CD4-positive, alpha-beta T cell treated with Interleukin-1 beta for 1 hour (primary cell): Measurements from ENCODE around the gene BCAR1.

Experiments
- DNase-seq, 2 donors: peaks; one replicate each; pipeline ENCODE4 v3.0.0-alpha.2; 2020 to 2022

Gene BCAR1

GRCh38 chr16:75238853-75239541 is 12.4 kb downstream of the BCAR1 start:
- DNase-seq, result no peak

GRCh38 chr16:75238132-75238852 is 13.1 kb downstream of the BCAR1 start:
- DNase-seq, result no peak

DNA sequence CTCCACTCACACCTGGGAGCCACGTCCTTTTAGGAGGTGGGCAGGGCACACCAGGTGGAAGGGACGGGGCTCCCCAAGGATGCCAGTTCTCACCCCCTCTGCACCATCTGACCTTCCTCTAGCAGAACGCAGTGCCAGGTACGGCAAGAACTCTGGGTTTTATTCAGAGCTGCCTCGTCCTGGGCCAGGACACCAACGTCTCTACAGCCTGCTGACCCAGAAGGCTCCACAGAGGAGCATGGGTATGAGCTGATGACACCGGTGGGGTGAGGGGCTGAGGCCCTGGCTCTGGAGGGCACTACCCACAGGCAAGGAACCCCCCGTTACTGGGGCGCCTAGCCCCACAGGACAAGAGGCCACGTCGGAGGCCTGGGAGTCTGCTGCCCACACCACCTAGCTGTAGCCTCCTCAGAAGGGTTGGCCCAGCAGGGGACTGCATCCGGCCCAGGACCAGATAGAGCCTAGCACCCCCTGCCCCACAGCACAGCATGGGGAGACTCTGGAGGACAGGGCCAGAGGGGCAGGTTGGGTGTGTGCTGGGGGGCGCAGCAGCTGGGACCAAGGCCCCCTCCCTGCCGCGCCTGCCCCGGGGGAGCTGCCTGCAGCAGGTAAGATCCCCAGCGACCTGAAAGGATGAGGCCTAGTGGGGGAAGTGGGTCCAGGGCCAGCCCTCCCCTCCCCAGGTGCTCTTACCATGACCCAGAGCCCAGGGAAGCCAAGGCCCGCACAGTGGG is 13.9 kb downstream of the BCAR1 start:
- no peak for DNase-seq

DNA sequence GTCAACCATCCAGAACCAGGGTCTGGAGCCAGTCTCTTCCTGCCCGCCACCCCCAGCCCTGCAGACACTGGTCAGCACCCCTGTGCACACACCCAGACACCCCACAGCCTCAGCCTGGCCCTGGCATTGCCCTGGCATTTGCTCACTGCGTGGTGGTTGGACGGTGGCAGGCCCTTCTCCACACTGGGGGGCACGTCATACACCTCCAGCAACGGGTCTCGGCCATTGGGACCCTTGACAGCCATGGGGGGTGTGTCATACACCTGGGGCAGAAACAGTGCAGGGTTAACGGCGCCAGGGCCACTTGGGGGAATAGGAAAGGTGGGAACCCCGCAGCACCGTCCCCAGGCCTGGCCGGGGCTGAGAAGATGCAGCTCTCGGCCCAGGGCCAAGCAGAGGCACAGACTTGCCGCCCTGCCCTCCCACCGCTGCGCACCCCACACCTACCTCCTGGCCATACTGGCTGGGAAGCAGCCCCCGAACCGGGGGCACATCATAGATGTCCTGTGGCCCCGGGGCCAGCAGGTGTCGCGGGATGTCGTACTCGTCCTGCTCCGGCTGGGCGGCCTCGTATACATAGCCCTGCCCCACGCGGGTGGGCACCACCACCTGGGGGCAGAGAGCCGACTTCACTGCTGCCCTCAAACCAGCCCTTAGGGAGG is 14.6 kb downstream of the BCAR1 start:
- DNase-seq, result no peak

DNA sequence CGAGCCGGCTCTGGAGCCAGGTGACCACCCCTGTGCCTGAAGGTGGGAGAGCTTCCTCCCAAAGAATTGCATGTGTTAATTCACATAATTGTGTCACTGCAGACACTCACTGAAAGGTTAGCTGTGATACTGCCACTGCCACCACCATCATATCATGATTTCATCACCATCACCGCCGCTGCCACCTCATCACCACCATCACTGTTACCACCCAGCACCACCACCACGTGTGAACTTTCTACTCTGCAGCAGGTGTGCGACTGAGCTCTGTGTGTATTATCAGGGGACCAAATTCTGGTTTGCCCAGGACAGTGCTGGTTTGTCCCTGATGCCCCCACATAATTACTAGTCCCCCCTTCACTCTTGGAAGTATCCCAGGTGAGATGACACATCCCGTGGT is 15.2 kb downstream of the BCAR1 start:
- DNase-seq, result no peak

DNA sequence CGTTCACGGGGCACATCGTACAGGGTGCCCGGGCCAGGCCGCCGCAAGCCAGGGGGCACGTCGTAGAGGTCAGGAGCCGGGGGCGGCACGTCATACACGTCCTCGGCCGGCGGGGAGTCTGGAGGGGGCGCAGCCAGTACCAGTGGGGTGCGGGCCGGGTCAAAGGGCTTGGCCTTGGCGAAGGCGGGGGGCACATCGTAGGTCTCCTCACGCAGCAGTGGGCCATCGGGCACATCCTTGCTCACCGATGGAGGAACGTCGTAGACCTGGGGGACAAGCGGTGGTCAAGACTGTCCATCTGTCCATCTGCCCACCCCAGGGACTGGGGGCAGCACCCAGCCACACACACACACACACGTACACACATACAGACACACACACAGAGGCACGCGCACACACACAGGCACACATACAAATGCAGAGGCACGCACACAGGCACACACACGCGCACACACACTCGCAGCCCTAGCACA is 15.7 kb downstream of the BCAR1 start:
- no peak for DNase-seq

- no peak for DNase-seq
Measured at GRCh38 chr16:75234856-75235696, 16.3 kb downstream of the BCAR1 start.

DNA sequence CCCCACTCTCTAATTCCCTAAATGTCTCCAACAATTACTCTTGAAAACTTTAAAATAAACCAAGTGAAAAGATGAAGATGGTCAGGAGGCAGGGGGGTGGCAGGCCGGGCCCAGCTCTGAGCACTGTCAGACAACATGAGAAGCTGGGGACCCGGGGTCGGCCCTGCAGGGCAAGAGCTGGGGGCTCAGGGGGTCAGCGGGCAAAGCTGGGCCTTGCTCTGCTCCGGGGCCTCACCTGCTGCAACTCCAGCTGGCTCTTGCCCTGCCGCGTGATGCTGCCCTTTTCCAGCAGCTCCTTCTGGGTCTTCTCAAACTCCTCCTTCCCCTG is 17.8 kb downstream of the BCAR1 start:
- DNase-seq, result no peak

- no peak for DNase-seq
Measured at GRCh38 chr16:75231570-75231969, 19.9 kb downstream of the BCAR1 start.

DNA sequence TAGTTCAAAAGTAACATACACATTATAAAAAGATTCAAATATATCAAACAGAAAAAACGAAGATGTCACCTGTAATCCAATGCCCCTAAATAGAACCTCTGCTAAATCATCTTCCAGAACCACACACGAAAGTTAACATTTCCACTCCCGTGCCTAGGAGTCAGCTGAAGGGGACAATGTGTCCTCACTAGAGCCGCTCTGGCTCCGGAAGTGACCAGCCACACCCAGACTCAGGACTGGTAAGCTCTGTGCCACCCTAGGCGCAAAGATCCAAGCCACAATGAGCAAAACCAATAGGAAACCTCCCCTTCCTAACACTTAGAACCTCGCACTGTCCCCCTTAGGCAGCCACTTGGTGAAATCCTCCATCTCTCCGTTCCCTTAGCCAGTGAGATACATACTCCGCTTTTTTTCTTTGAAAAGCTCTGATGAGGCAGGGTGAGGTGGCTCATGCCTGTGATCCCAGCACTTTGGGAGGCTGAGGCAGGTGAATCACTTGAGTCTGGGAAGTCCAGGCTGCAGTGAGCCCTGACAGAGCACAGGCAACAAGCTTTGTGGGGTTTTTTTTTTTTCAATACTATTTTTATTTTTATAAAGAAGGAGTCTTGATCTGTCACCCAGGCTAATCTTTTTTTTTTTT is 20.8 kb downstream of the BCAR1 start:
- DNase-seq, result no peak

DNA sequence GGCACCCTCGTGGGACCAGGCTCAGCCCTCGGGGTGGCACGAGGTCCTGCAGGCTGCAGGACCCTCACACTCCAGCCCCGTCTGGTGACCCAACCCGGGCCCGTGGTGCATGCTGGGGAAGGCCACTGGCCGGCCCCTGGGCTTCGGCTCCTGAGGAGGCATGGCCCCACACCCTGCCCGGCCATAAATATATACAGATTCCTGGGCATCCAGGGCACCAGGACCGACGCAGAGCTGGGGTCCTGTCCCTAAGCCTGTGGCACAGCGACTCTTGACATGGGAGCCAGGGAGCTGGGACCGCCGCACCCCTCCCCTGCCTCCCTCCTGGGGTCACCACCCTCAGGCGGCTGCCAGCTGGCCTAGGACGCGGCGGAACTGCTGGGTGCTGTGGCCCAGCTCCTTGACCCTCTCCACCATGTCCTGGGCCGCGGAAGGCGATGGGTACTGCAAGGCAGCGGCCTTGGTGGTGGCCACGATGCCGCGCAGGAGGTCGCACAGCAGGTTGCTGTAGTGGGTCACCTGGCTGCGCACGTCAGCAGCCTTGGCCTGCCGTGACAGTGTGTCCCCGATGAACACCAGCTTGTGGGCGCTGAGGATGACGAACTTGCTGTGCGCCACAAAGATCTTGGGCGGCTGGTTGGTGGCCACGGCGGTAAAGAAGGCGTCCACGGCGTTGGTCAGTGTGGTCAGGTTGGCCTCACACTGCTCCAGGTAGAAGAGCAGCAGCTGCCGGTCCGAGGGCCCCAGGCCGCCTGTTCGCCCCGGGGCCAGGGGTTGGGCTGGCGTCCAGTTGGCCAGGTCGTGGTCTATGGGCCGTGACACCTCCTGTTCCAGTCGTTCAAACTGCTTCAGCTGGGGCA is 22.0 kb downstream of the BCAR1 start:
- no peak for DNase-seq

DNA sequence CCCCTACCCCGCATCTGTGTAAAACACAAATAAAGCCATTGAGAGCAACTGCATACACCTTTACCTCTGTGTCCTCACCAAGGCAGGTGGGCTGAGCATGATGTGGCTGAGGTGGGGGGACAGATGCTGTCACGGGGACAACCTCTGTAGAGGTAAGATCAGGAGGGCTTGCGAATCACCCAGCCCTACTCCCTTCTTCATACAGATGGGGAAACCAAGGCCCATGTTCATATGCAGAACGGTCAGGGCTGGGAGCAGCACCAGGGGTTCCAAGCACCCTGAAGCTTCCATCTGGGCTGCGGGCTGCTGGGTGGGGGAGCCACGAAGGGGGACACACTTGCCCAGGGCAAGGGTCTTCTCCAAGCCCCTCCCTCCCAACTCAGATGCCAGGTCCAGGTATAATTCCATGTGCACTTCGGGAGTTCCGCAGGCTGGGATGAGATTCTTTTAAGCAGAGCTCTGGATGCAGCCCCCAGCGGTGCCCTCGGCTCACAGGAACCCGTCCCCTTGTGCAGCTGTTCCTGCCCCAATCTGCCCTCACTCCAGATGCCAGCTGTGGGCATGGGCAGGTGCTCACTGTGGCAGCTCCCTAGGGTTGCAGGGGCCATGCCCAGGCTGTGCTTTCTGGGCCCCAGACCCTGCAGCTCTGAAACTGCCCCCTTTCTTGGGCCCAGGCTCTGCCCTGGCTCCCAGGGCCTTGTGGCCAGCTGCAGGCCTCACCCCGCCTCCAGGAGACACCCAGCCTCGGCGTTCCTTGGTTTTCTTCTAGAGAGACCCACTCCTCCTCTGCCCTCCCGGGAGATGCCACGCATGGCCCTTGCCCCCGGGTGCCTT is 23.1 kb downstream of the BCAR1 start:
- no peak for DNase-seq

- DNase-seq, result no peak
Measured at GRCh38 chr16:75227361-75228142, 23.9 kb downstream of the BCAR1 start.

DNA sequence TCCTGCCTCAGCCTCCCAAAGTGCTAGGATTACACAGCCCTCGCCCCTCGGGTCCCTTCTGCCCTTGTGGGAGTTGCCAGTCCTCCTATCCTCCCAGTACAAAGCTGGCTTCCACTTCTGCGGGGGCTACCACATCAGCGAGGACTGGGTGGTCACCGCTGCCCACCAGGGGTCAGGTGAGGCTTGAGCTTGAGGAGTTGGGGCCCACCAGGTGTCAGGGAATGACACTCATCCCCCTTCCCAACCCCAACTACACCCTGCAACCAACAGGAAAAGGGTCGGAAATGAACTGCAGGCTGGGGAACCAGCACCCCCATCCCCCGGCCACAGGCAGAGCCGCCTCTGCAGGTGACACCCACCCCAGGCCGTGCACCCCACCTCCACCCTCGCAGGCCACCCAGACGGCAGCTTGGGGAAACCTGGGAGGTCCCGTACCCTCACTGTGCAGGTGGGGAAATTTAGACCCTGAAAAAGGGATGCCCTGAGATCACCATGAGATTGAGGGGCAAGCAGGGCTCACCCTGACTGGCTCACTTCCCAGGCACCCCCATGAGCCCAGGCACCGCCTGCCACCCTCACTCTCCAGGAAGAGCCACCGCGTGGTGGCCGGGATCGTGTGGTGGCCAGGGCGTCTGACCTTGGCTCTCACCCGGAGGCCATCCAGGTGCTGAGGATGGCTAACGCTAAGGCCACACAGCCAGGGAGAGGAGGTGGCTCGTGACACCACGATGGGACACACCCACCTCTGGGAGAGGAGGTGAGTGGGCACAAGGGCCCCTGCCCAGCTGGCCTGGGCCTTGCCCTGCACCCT is 24.7 kb downstream of the BCAR1 start:
- no peak for DNase-seq

- DNase-seq, result no peak
Measured at GRCh38 chr16:75225678-75226515, 25.5 kb downstream of the BCAR1 start.

DNA sequence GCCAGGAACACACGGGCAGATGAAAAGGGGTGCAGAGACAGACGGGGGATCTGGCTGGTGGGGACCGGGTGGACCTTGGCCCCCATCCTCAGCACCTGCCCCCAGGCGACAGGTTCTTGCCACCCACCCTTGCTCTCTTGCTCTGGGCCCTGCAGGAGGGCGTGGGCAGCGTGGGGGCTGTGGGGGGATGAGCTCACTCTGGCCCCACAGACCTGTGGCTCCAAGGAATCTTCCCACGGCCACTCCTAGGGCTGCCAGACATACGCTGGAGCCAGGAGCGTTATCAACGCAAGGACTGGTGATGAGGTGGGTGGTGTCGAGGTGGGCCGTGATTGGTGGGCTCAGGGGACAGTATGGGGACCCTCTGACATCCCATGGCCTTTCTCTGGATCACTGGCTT is 26.3 kb downstream of the BCAR1 start:
- no peak for DNase-seq
